HG03039 (cell line): ENCODE results near the gene SEMA3D.
"Not testable (repeated sequence)": the region's sequence is repeated elsewhere in the genome, so short reads cannot be mapped to it uniquely, and the experiment has no call there.

ENCODE experiments used
- ATAC-seq: cut with Tn5 transposase; IDR thresholded peaks from one replicate; pipeline ENCODE4 v1.9.1; 2021; ENCODE audit warnings: mild to moderate bottlenecking, moderate library complexity; ENCODE audit not compliant: unreplicated experiment

Gene SEMA3D

DNA sequence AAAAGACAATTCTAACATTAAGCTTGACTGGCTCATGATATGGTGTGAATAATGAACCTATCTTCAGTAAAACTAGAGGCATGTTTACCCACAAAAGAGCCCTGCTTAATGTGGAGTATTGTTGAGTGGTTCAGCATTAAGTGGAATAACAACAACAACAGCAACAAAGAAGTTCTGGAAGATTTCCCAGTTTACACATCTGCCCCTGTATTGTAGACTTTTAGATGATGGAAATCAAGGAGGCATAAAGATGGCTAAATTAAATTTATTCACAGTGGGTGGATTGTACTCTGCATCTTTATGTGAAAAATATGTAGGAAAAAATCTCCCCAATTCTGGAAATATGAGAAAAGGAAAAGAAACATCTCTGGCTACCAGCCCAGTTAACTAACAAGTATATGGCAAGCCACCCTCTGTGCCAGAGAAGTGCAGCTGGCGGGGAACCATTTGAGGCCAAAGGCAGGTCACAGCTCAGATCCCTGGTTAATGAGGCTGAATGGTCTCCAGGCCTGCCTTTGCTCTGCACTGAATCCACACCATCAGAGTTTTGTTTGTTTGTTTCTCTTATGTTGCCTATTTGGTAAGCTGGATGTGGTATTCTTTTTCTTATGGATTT lies 186.0 kb downstream of the SEMA3D start:
- no peak for ATAC-seq

DNA sequence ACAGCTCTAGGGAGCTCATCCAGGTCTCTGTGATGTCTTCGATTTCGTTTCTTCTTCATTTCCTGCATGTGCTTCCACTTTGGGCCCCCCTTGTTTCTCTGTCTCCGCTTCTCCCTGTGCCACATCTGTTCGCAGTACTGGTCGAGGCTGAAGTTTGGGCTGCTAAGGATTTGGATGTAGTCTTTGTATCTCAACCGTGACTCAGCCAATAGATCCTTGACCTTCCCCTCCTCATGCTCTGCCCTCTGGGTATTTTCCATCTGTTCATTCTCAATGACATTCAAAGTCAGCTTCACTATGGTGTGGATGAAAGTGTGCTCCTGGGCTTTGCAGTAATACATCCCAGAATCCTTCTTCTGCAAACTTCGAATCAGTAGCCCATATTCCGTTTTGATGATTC lies 187.4 kb downstream of the SEMA3D start:
- no peak for ATAC-seq

DNA sequence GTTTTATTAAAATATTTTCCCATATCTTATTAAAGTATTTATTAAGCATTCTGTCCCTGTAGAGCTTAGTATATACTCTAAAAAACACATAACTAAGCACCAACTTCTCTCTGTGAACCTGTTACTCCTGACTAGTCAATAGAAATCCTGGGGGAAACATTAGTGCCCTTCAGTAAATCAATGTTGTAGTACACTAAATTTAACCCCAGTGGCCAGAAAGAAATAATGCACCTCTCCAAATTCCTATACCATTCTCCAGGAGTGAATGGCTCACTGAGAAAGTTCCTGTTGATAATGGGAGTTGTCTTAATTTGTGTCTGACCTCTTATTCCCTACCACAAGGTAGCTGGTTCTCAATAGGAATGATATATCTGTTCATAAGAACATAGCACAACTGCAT lies 188.2 kb downstream of the SEMA3D start:
- ATAC-seq, result no peak

- no peak for ATAC-seq
Measured at GRCh38 chr7:84997626-84998025, 189.2 kb downstream of the SEMA3D start.

GRCh38 chr7:84992954-84993353 lies 193.9 kb downstream of the SEMA3D start:
- ATAC-seq, result not testable (repeated sequence)

DNA sequence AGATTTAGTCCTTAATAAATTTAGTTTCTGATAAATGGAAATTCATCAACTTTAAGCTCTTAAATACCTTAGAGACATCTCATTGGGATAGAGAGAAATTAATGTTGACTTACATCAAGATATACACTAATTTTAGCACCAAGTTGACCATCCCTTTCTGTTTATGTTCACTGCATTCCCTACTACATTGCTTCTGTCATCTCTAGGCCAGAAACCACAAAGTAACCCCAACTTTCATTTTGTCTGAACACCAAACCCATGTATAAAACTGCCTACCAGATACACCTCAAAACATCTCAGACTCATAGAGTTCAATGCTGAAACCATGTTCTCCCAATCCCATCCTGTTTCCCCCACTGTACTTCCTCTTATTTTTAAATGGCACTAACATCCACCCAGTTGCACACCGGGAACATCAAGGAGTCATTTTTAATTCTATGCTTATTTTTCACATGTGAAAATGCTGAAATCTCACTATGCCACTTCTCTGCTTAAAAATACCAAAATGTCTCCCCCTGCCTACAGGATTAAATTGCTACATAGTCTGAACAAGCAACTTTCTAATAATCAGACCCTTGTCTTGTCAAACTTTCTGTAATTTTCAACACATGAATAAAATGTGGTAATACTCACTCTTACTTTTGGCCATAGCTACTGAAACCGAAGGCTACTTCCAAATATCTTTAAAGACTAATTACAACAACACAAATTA lies 201.6 kb downstream of the SEMA3D start:
- no peak for ATAC-seq

DNA sequence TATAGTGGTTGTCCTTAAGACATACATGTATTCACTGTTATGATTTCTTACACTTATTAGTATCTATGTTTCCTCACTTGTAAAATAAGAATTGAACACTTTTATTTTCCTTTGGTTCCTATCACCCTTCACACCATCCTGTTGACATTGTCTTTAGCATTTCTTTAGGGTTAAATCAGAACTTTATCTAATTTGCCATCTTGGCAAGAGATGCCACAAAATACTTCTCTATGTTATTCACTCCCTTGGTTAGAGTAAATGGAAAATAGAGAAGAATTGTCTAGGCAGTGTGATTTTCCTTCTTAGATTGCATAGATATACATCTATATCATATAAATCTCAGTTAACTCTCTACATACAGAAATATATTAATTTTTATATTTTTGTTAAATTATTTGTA lies 204.7 kb downstream of the SEMA3D start:
- ATAC-seq, result no peak

- no peak for ATAC-seq
Measured at GRCh38 chr7:84981055-84981976, 205.5 kb downstream of the SEMA3D start.

DNA sequence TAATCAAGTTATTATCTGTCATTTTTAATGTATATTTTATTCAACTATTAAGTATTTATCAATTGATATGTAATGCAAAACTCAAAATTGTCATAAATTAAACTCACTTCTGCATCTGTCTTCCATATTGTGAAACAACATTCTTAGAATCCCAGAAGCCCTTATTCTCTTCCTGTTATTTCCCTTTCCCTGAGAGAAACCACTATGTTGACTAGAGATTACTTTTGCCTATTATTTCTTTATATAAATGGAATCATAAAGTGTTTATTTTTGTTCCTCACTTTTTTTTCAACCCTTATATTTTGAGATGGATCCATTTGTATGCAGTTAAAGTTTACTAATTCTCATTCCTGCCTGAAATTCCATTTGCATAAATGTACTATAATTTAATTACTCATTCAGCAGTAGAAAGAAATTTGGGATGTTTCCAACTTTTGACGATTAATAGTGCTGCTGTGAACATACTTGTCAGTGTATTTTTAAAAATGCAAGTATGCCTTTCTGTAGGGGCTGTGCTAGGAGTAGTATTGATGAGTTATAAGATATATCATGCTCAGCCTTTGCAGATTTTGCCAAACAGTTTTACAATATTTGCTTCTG lies 211.2 kb downstream of the SEMA3D start:
- no peak for ATAC-seq

DNA sequence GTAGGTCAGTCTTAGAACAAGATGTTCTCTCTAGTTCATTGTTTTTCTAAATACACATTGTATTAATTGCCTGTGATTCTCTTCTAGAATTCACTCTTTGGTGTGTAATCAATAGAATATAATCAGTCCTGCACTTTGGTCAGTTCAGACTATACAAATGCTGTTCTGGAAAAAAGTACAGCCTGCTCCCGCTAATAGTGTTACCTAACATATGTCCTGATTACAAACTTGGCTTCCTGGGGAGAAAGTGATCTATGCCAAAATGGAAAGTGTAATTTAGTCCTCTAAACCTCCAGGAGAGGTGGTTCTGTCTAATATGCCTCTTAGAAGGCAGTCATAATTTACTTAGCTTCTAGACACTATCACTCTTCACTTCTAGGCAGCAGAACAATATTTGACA lies 215.5 kb downstream of the SEMA3D start:
- ATAC-seq, result no peak

GRCh38 chr7:84970670-84971069 lies 216.2 kb downstream of the SEMA3D start:
- no peak for ATAC-seq

- ATAC-seq, result no peak
Measured at GRCh38 chr7:84953234-84953633, 233.6 kb downstream of the SEMA3D start.

- ATAC-seq, result no peak
Measured at GRCh38 chr7:84950836-84951235, 236.0 kb downstream of the SEMA3D start.

GRCh38 chr7:84949501-84949900 lies 237.4 kb downstream of the SEMA3D start:
- ATAC-seq, result no peak

- no peak for ATAC-seq
Measured at GRCh38 chr7:84949067-84949466, 237.8 kb downstream of the SEMA3D start.

GRCh38 chr7:84948634-84949033 lies 238.2 kb downstream of the SEMA3D start:
- ATAC-seq, result no peak

DNA sequence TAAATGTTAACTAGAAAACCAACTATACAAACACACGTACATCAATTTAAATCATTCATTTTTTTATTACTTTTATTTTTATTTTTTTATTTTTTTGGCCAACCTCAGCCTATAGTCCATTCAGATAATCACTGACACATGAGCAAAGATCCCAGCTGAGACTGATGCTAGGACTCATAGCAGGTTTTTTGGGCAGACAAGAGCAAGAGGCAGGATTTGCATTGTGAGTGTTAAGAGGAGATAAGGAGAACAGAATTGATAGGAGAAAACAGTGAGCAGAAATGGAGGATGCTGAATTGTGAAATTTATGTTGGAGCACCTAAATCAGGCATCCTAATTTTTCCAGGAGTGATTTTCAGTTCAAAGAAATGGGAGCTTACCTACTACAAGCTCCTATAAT lies 240.3 kb downstream of the SEMA3D start:
- ATAC-seq, result no peak
